Lung (tissue), 12 donors: ENCODE results near the gene MITF. TPM values are rescaled to one million over a fixed set of nuclear protein-coding genes. Genes with fewer than 3 reads are reported as not detected.

ENCODE experiments used
- ATAC-seq: fragments of 200-7000 bp; cut with Tn5 transposase; one replicate; pipeline ENCODE4 v1.9.1; 2020; ENCODE audit warnings: moderate number of reproducible peaks; ENCODE audit not compliant: insufficient read depth, low FRiP score
- DNase-seq, 3 donors: peaks; one replicate each; pipeline ENCODE4 v3.0.0-alpha.2; 2013 to 2017
- H3K27ac ChIP-seq, 2 donors: one replicate each; pipeline ENCODE4 v1.5.1; 2013; ENCODE audit warnings: mild to moderate bottlenecking in 2 of 2, moderate library complexity in 2 of 2, control low read depth in 1 of 2, inconsistent platforms in 1 of 2, low read depth in 1 of 2, low read length in 1 of 2
- H3K27me3 ChIP-seq, 3 donors: one replicate each; pipeline ENCODE4 v1.5.1; 2013; ENCODE audit warnings: low read length in 2 of 3; ENCODE audit not compliant: control insufficient read depth in 3 of 3, insufficient read depth in 3 of 3
- H3K36me3 ChIP-seq, 4 donors: one replicate each; pipeline ENCODE4 v1.5.1; 2013; ENCODE audit warnings: low read length in 4 of 4, mild to moderate bottlenecking in 1 of 4, moderate library complexity in 1 of 4; ENCODE audit not compliant: control insufficient read depth in 4 of 4, insufficient read depth in 4 of 4
- H3K4me1 ChIP-seq, 5 donors: one replicate each; pipeline ENCODE4 v1.5.1; 2013; ENCODE audit warnings: low read length in 5 of 5, mild to moderate bottlenecking in 2 of 5, moderate library complexity in 1 of 5; ENCODE audit not compliant: control insufficient read depth in 5 of 5, insufficient read depth in 5 of 5
- H3K4me3 ChIP-seq: one replicate; pipeline ENCODE4 v1.5.1; 2013; ENCODE audit warnings: mild to moderate bottlenecking, control low read depth, moderate library complexity
- H3K9ac ChIP-seq, 2 donors: one replicate each; pipeline ENCODE4 v1.5.1; 2013; ENCODE audit warnings: low read length in 2 of 2, control low read depth in 1 of 2; ENCODE audit not compliant: insufficient read depth in 1 of 2
- H3K9me3 ChIP-seq, 4 donors: one replicate each; pipeline ENCODE4 v1.5.1; 2013; ENCODE audit warnings: low read length in 3 of 4, mild to moderate bottlenecking in 1 of 4, moderate library complexity in 1 of 4; ENCODE audit not compliant: control insufficient read depth in 4 of 4, insufficient read depth in 3 of 4
- WGBS, 2 donors: extraction: QIAGEN DNeasy Blood & Tissue Kit; methylation state at CpG; one replicate each; pipeline ENCODE4 v1.1.7; 2013; 5-methylcytosine and 5-hydroxymethylcytosine counted together
- polyA plus RNA-seq, 2 donors: library from polyadenylated mRNA; stranded (reverse); fragments of 200-250 nt; gene quantifications; one replicate each; pipeline ENCODE4 v1.2.1, GENCODE V29; 2013
- total RNA-seq, 2 donors: library from RNA; depleted of rRNA in 1 of 2; stranded (reverse); fragments of >200 nt in 1 of 2; gene quantifications; one replicate each; pipeline ENCODE4 v1.2.1, GENCODE V29; 2014 to 2021
- TF ChIP-seq, protein P1 (sequence below): IDR thresholded peaks from 2 replicates; pipeline ENCODE4 v1.5.1; 2012; ENCODE audit warnings: mild to moderate bottlenecking; ENCODE audit errors: control extremely low read depth, extremely low read depth
- donor health status: control.
- donor health status: control.
- donor health status: Bipolar disorder and iron deficiency.
- donor health status: healthy.
- donor health status: DM: yes; HTN: yes; CAD: no.

MITF gene
- total and polyA plus RNA-seq, 4 donors = 5.0 to 28.0 (median 12.0) TPM

DNA sequence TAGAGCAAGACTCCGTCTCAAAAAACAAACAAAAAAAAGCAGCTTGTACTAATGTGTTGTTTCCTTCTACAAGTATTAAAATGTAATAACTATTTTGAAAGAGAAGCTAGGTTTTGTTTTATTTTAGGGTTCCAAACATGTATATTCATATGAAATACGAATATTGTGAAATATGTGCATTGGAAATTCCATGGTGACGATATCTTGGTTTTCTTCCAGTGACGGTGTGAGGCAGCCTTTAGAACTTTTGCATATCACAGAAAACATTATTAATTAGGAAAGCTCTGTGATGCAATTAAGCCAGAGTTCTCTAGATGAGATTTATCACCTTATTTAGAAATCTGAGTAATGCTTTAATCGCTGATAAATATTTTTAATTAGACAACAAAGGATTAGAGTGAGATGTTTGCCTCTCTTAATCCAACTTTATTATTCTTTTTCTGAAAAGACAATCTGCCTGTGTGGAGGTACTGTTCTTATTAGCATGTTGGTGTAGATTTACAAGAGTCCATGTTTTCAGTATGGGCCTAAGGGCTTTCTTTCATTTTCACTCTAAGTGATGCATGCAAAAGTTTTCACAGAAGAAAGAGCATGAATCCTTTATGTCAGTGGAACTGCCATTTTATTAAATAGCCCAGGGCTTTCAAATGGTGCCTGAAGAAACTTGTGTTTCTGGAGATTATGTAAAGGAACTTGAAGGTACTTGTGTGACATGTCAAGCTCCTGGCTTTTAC is 222.6 kb downstream of the MITF start:
- H3K9ac ChIP-seq = no peak overlapping the region
- DNase-seq (peak in 2 of 3 donors; percentile 47 to 71), ATAC-seq (no peak)
- TF ChIP-seq, protein P1, sequence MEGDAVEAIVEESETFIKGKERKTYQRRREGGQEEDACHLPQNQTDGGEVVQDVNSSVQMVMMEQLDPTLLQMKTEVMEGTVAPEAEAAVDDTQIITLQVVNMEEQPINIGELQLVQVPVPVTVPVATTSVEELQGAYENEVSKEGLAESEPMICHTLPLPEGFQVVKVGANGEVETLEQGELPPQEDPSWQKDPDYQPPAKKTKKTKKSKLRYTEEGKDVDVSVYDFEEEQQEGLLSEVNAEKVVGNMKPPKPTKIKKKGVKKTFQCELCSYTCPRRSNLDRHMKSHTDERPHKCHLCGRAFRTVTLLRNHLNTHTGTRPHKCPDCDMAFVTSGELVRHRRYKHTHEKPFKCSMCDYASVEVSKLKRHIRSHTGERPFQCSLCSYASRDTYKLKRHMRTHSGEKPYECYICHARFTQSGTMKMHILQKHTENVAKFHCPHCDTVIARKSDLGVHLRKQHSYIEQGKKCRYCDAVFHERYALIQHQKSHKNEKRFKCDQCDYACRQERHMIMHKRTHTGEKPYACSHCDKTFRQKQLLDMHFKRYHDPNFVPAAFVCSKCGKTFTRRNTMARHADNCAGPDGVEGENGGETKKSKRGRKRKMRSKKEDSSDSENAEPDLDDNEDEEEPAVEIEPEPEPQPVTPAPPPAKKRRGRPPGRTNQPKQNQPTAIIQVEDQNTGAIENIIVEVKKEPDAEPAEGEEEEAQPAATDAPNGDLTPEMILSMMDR = no peak
- no peaks in the 10 kb centered on the region for H3K9me3 ChIP-seq
- H3K27me3 ChIP-seq = no peaks in the 10 kb centered on the region
- H3K36me3 ChIP-seq = peaks cover 0 to 28% (median 10%) of the 10 kb centered on the region in 4 donors
- H3K4me1 ChIP-seq = peaks cover 0 to 4% (median 0%) of the 10 kb centered on the region in 5 donors
- no peak overlapping the region for H3K4me3 ChIP-seq
- 89 to 90% methylated on average over 5 of the region's 5 CpGs for WGBS, 2 donors
- H3K27ac ChIP-seq = no peak overlapping the region

DNA sequence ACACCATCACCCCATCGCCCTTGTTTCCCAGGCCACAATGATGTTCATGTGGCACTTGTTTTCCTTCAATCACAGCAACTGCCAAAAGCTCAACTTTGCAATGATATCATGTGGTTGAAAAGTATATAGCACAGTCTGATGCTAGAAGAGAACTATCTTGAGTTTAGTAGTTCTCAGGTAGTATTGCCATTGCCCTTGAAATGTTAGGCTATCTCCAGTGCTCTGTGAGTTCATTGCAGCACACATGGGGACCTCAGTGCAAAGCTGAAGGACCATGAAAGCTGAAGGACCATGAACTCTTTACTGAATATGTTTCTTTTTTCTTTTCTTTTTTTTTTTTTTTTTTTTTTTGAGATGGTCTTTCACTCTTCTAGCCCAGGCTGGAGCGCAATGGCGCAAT is 224.4 kb downstream of the MITF start:
- WGBS, 2 donors = 98 to 99% methylated on average over 3 of the region's 3 CpGs
- ATAC-seq = no peak
- peaks cover 0 to 23% (median 10%) of the 10 kb centered on the region in 4 donors for H3K36me3 ChIP-seq

DNA sequence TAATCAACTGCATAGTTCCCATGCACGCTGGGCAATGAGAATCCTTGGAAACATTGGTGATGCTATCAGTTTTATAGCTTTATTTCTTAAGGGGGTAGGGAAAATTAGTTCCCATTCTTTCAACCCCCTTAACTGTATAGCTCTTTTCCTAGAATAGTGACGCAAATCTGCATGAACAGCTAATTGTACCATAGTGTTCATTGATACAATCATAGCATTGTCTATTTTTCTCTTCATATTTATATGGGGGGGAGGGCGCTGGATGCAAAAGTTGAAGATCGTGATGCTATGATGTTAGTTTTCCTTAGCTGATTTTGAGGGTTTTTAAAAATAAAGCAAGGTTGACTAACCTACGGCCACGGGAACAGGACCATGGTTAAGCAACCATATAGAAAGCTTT is 227.9 kb downstream of the MITF start:
- no peak overlapping the region for H3K4me3 ChIP-seq
- H3K9me3 ChIP-seq = no peaks in the 10 kb centered on the region
- TF ChIP-seq, protein P1 = no peak
- DNase-seq = no peak
- no peak for ATAC-seq
- H3K27ac ChIP-seq = no peak overlapping the region
- H3K36me3 ChIP-seq = peaks cover 0 to 10% (median 4%) of the 10 kb centered on the region in 4 donors
- WGBS, 2 donors = 93% methylated on average over 6 of the region's 6 CpGs
- peaks cover 0 to 4% (median 0%) of the 10 kb centered on the region in 5 donors for H3K4me1 ChIP-seq
- H3K27me3 ChIP-seq = no peaks in the 10 kb centered on the region
- H3K9ac ChIP-seq = no peak overlapping the region

More for the DNA sequence above, 224.4 kb downstream of the MITF start:
- TF ChIP-seq, protein P1 = no peak
- DNase-seq = no peak
- H3K9me3 ChIP-seq = no peaks in the 10 kb centered on the region
- no peak overlapping the region for H3K27ac ChIP-seq
- H3K4me3 ChIP-seq = no peak overlapping the region
- H3K9ac ChIP-seq = no peak overlapping the region
- H3K4me1 ChIP-seq = peaks cover 0 to 4% (median 0%) of the 10 kb centered on the region in 5 donors
- H3K27me3 ChIP-seq = no peaks in the 10 kb centered on the region
